GM18499 (cell line): ENCODE measurements around the gene FAR2.

Experiments used
- ATAC-seq: cut with Tn5 transposase; IDR thresholded peaks from one replicate; pipeline ENCODE4 v1.9.1; 2021; ENCODE audit warnings: moderate number of reproducible peaks; ENCODE audit not compliant: insufficient read depth, unreplicated experiment

FAR2 gene

DNA sequence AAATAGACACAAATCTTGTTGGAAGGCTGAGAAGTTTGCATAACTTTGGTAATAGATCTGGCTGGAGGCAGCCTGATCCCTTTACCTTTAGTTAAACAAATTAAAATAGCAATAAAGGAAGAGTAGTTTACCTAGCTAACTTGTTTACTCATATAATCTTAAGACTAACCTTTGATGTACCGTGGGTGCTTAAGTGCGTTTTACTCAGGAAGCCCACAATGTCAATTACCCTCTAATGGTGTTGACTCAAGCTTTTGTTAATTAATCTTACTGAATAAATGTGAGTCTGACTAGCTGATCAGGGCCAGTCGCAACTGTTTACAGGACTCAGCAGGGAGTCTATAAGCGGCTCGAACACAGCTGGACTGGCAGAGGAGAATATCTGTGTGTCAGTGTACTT is 51.5 kb downstream of the FAR2 start:
- no peak for ATAC-seq

DNA sequence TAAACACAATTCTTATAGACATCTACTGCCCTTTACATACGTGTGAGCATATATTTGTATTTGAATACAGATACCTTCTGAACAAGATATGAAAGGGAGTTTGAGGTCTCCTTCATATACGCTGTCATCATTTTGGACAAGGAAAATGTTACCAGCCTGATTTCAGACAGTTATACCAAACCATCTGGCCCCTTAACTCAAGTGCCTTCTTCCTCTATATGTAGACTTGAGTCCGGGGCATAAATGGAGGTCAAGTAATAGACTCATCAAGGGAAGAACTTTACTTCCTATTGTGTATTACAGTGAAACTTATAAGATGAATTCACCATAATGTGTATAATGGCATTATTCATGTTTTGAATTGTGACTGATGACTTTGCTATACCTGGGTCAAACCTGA is 52.2 kb downstream of the FAR2 start:
- no peak for ATAC-seq

DNA sequence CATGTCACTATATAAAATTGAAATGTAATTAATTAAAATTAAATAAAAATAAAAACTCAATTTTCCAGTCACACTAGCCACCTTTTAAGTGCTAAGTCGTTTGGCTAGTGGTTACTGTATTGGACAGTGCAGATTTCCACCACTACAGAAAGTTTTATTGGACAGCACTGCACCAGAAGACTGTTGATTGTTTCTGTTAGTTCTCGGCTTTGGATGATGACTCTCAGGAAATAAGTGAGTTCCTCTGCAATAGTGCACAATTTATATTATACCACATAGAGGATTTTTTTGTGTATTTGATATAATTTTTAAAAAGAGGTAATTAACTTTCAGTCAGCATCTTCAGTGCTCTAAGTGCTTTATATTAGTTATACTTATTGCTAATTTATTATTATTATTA is 52.7 kb downstream of the FAR2 start:
- ATAC-seq, result no peak

DNA sequence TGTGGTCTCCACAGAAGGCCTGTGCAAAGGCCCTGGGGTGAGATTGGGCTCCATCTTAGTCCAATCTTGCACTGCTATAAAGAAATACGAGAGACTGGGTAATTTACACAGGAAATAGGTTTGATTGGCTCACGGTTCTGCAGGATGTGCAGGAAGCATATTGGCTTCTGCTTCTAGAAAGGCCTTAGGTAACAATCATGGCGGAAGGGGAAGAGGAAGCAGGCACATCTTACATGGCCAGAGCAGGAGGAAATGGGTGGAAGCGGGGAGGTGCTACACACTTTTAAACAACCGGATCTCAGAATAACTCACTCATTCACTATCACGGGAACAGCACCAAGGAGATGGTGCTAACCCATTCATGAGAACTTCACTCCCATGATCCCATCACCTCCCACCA is 55.4 kb downstream of the FAR2 start:
- ATAC-seq, result no peak

DNA sequence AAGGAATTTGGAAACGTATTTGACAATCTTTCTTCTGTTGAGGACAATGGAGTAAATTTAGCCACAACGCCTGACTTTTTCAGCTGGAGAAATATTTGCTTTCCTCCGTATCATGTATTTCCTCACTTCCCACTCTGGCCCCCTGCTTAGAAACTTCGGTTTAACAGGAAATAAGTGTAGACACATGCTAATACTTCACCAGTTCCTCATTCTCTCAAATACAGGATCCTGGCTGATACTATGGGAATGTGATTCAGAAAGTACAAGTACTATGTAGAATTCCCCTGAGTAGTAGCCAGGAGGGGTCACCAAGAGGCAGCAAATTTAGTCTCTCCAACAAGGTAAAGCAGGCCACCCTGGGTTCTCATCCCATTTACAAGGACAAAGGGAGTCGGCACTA is 58.0 kb downstream of the FAR2 start:
- ATAC-seq, result no peak

DNA sequence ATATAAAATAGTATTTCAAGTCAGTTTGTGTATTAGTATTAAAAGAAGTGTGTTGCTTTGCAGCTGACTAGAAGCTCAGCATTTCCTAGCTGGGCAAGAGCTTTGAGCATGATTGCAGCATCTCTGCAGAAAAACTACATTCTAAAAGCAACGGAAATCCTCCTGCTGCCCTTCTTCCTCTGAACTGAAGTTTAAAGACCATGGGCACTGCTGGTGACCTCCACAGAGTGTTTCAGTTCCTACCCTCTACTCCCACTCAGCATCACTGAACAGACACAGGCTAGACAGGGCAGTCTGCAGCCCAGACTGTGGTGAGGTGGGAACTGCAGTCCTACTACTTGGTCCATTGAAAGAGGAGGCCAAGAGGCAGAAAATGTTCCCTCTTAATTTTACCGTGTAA is 59.0 kb downstream of the FAR2 start:
- no peak for ATAC-seq

DNA sequence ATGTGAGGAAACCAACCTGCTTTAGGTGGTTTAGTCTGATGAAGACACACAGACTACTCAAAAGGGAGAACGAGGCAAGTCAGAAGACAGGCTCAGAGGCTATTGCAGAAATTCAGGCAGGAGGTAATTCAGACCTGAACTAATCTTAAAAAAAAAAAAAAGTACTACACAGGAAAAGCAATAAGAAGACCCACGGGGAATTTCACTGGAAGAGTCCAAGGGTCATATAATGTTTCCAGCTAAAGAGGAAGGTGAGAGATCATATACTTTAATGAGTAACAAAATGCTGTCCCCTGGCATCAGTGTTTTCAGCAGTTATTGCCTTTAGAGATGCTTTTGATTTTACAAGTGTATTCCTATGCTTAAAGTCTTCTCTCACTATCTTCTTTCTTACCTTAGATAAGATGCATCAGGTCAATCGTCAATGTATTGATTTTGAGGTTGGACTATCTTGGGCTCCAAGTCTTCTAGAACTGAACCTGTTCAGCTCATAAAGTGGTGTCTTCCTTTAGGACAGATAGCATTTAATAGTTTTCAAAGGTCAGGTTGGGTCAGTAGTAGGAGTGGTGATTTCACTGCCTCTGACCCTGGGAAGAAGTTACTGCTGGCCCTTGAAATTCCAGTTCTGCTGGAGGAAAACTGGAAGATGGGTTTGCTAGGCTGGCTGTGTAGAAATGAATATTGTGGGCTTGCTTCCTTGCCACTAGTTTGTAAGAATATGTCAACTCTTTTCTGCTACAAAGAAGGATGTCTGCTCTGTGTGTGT is 60.0 kb downstream of the FAR2 start:
- no peak for ATAC-seq

DNA sequence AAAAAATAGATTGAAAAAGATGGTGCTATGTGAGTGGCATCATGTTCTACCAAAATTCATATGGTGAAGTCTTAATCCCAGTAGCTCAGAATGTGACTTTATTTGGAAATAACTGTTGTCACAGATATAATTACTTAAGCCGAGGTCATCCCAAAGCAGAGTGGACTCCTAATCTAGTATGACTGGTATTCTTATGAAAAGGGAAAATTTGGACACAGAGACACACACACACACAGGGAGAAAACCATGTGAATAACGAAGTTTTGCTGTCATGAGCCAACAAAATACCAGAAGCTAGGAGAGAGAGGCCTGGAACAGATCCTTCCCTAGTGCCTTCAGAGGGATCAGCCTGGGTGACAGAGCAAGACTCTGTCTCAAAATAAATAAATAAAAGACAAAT is 62.6 kb downstream of the FAR2 start:
- ATAC-seq, result no peak

DNA sequence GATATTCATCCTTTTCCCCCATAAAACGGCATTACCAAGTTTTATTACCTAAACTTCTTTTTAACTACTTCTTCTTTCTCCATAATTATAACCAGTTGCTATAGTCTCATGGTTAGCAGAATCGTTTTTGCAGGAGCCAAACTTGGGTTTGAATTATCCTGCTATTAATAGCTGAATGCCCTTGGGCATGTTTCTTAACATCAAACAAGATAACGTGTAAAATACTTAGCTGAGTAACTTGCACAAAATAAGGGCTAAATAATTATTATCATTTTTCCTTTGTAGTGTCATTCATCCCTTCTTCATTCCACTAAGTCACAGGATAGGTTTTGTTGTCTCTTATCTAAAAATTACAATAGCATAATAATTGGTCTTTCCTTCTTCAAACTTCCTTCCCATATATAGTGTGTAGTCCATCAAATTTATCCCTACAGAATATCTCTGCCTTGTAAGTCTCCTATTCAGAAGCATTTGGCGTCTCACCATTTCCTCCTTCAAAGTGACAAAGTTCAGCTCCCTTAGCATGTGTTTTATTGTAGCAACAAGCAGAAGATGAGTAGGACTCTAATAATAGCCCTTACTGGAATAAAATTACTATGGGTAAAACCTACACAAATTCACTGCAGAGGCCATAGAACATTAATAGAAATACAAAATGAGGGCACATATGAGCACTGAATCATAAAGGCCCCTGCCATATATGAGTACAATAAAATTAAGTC is 63.8 kb downstream of the FAR2 start:
- no peak for ATAC-seq

DNA sequence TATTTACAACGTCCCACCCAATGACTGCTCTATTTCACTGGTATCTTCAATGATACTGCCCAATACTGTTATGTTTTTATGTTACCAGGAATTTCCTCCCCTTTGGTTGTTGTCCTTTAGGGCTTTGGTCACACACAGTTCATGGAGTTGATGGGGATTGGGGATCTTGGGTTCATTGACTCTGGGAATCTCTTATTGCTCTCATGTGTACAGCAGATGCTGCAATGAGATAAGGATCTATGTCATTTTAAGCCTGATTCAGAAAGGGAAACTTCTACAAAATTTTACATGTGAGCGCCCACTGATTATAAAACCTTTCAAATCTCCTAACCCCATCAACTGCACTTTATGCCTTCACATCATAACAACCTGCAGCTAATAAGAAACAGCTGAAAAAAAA is 67.2 kb downstream of the FAR2 start:
- no peak for ATAC-seq

DNA sequence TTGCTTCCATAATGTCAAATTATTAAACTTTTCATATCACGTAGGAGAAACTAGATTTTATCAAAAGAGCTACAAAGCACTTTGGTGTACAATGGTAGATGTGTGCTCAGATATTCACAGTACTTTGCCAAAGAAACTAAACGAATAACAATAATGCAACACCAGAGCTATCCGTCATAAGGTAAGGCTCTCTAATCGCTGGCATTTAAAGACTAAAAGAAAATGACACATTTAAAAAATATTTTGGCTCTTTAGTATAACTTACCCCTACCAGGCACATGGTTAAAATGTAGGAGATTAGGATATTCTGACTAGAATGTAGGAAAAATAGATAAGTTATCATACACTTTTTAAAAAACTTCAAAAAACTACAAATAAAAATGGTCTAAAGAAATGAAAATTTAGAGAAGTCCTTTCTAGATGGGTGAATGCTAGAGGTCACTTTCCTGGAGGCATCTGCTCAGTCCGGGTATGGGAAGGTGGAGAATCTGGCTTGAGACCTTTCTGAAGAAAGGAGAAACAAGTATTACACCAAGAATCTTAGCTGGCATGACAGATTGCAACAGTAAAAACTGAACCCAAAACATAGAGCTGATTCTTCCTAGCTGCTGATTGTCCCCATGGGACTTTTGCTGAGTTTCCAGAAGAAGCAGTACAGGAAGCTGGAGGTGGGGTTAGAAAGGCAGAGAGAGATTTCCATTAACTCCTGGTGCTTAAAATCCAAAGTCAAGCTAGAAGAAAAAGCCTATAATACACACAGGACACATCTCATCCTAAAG is 67.9 kb downstream of the FAR2 start:
- ATAC-seq, result no peak

DNA sequence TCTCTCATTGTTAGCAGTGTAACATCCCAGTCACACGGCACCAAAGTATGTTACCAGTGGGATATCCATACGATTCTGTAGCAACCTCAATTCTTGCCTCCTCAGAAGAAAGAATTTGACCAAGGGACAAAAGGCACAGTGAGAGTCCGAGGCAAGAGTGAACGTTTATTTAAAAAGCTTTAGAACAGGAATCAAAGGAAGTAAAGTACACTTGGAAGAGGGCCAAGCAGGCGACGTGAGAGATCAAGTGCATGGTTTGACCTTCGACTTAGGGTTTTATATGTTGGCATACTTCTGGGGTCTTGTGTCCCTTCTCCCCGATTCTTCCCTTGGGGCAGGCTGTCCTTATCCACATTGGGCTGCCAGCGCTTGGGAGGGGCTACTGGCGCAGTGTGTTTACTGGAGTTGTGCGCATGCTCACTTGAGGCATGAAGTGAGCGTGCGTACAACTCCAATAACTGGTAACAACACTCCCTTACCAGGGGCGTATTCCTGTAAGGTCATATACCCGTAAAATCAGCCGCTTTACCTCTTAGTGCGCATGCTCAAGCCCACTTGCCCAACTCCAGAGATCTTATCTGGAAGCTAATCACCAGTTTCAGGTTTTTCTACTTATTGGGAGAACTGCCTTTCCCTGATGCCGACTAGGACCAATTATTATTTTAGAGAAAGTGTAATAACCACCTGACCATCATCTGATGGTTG is 71.7 kb downstream of the FAR2 start:
- ATAC-seq, result no peak

DNA sequence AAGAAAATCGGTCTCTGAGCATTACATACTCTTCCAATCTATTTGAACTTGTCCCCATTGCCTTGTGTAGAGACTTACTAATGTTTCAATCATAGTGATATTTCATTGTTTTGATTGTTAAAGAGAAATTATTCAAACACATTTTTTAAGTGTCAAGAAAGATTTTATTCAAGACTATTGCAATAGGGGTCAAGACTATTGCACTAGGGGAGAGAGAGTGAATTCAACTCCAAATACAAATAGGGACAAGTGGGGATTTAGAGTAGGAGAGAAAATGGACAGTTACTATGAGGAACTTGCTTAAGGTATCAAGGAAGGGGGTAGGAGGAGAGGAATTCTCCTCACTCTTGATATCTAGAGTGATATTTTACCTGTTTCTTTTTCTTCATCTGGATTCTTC is 73.1 kb downstream of the FAR2 start:
- ATAC-seq, result no peak

DNA sequence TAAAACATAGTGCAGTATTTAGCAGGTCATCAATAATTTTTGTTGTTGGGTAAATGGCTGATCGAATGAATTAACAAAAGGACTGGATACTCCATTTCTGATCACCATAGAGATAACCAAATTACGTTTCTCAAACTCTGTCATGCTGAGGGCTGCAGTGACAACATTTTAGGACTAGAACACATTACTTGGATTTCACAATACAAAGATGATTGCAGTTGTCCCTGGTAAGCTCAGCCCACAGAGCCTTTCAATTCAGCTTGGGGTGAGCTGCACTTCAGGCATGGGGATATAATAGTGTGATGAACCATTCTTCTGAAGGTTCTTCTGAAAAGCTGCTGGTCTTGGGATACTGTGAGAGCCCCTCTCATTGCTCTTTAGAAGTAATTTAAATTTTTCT is 74.3 kb downstream of the FAR2 start:
- no peak for ATAC-seq

DNA sequence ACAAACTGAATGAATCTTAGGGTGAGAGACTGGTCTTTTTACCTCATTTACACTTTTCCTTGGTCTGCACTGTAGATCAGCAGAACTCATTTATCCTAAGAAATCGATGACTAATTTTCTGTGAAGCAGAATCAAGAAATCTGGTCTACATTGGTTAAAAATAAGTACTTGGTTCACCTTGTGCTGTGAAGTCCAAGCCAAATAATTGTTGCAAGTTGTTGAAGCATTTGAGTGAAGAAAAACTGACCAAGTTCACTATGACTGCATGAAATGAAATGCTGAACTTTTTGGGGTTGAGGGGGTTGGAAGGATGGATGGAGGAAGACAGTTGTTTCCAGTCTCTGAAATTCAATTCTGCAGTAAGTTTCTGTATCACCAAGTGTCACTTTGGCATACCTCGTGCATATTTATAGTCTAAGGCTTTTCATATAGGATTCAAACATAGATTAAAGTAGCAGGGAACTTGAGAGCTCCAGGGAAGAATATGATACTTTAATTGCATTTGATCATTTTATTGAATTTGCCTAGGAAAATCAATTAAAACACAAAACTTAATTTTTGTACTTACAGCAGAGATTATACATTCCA is 75.0 kb downstream of the FAR2 start:
- ATAC-seq, result no peak

DNA sequence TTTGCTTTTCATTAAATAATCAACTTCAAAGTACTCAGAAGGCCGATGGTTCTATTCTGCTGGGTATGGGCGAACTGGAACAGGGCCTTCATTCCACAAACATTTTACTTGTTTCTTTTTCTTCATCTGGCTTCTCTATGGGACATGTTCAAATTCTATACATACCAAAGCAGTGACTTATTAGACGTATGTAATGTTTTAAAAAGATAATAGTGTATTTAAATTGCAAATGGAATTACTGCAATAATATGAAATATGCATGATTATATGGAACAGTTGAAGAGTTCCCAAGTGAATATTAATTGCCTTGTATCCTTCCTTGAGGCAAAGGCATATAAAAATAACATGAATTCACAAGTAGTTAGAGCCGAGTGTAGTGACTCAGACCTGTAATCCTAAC is 75.5 kb downstream of the FAR2 start:
- no peak for ATAC-seq

DNA sequence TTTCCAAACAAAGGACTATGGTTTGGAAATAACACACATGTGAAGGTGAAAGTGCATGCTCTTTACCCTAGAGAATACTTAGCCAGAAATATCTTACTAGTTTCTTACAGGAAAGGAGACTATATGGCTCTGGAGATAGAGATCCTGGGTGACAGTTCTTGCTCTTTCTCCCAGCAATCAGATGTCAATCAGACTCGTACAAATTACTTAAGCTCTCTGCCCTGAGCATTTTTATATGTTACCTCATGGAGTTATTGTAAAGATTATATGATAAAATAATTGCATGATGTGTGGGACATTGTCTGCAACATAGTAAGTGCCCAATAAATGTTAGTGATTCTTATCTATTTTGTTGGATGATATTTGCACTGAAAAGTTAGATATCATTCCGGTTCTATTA is 76.8 kb downstream of the FAR2 start:
- no peak for ATAC-seq

DNA sequence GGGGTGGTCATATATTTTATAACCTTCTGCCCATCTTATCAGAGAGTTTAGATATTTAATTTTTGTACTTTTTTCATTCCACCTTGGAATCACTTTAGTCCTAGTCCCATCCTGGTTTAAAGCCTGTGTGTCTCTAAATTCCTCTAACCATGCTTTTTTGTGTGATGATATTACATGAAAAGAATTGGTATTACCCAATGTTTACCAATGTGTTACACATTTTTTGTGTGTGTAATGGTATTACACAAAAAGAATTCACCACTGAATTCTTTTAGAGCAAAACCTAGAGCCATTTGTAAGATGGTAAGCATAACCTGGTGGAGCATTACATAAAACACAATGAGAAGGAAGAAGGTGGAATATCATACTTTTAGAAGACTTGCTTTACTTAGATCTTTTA is 77.5 kb downstream of the FAR2 start:
- ATAC-seq, result no peak

DNA sequence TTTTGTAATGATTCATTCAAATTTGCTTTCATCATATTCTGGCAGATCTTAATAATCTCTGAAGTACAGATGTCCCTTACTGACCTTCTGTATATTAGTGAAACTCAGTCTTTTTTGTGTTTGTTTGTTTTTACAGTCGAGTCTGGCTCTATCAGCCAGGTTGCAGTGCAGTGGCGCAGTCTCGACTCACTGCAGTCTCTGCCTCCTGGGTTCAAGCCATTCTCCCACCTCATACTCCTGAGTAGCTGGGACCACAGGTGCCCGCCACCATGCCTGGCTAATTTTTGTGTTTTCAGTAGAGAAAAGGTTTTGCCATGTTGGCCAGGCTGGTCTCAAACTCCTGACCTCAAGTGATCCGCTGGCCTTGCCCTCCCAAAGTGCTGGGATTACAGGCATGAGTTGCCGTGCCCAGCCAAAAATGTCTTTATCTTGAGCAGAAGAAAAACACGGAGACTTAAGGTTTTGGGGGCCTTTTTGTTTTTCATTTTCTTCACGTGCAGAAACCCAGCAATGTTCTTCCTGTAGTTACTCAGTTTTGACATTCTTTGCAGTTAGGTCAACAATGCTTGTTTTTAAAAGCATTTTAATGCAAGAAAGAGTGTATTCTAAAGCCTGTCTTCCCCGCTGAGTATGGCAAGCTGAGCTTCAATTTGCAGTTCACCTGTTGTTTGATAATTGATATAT is 79.5 kb downstream of the FAR2 start:
- no peak for ATAC-seq

DNA sequence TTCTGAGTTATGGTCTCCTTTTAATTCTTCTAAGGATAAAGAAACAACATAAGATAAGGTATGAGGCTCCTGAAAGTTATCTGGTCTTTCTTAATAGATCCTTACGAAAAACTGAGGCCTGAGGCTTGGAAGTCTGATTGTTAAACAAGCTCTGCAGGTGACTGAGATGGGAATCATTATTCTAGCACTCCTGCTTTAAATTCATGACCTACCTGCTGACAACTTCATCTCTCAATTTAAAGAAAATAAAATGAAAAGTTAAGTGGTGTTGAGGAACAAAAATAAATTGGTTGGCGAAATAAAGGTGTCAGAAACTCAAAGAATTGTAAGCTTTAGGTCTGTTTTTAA is 80.1 kb downstream of the FAR2 start:
- ATAC-seq, result no peak
